ENCODE results near the gene ICAM2. TPM values are rescaled to one million over a fixed set of nuclear protein-coding genes. Genes with fewer than 3 reads are reported as not detected.

Gene ICAM2
- total and polyA plus RNA-seq, 2 donors (not counting 3 experiments of a cell fraction or from before 2014, with no cell fraction given): 586 to 2,377 TPM

- H3K9ac ChIP-seq (replicated peaks; ENCODE audit: extremely low read depth, insufficient read depth, low read length): no peak overlapping the region
- CTCF ChIA-PET: interaction anchor here (2.4 to 7.0 kb wide), 2 partner anchors 9 to 14 kb away, joined by 8 to 50 read pairs; no protein-coding TSS in a partner anchor
Observed at GRCh38 chr17:63960006-63960405, 60.4 kb downstream of the ICAM2 start.

More at GRCh38 chr17:63960006-63960405, 60.4 kb downstream of the ICAM2 start:
- no peaks in the 10 kb centered on the region for H3K9me3 ChIP-seq (replicated peaks; ENCODE audit: control insufficient read depth, insufficient read depth, low read length)
- H3K27ac ChIP-seq (ENCODE audit: insufficient read depth, low read depth, low read length): no peak overlapping the region
- FAIRE-seq: no peak
- POLR2A ChIA-PET: no interaction called here
- no peak for DNase-seq (ENCODE audit: low read depth, low spot score)
- no peak for TF ChIP-seq FOS (IDR thresholded peaks at IDR 0.05; ENCODE audit: borderline replicate concordance, insufficient read depth, low read length)
- TF ChIP-seq POLR2A (IDR thresholded peaks at IDR 0.05; ENCODE audit: low read depth, low read length): no peak
- TF ChIP-seq, protein P1, sequence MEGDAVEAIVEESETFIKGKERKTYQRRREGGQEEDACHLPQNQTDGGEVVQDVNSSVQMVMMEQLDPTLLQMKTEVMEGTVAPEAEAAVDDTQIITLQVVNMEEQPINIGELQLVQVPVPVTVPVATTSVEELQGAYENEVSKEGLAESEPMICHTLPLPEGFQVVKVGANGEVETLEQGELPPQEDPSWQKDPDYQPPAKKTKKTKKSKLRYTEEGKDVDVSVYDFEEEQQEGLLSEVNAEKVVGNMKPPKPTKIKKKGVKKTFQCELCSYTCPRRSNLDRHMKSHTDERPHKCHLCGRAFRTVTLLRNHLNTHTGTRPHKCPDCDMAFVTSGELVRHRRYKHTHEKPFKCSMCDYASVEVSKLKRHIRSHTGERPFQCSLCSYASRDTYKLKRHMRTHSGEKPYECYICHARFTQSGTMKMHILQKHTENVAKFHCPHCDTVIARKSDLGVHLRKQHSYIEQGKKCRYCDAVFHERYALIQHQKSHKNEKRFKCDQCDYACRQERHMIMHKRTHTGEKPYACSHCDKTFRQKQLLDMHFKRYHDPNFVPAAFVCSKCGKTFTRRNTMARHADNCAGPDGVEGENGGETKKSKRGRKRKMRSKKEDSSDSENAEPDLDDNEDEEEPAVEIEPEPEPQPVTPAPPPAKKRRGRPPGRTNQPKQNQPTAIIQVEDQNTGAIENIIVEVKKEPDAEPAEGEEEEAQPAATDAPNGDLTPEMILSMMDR (IDR thresholded peaks at IDR 0.05; ENCODE audit: extremely low read depth in 1 of 2, insufficient read depth in 1 of 2, low read depth in 1 of 2, low read length in 2 of 2): no peak
- no peak for TF ChIP-seq GATA2 (IDR thresholded peaks at IDR 0.05; ENCODE audit: insufficient read depth, insufficient read length, low read depth, low read length)
- TF ChIP-seq MYC (IDR thresholded peaks at IDR 0.05; ENCODE audit: low read depth, low read length): no peak
- TF ChIP-seq EZH2 (IDR thresholded peaks at IDR 0.05; ENCODE audit: borderline replicate concordance, low read depth, low read length, severe bottlenecking): no peak
- TF ChIP-seq JUN (IDR thresholded peaks at IDR 0.05; ENCODE audit: borderline replicate concordance, insufficient read depth, insufficient read length, low read depth): no peak
- TF ChIP-seq, protein P2, sequence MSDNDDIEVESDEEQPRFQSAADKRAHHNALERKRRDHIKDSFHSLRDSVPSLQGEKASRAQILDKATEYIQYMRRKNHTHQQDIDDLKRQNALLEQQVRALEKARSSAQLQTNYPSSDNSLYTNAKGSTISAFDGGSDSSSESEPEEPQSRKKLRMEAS (IDR thresholded peaks at IDR 0.05; ENCODE audit: insufficient read depth, insufficient read length): no peak
- no peak for TF ChIP-seq POLR2AphosphoS5 (IDR thresholded peaks at IDR 0.05; ENCODE audit: insufficient read depth, low read depth, low read length)
- no peak overlapping the region for H3K4me3 ChIP-seq (replicated peaks in 1 of 3; ENCODE audit: insufficient read depth in 1 of 3, low read depth in 1 of 3, low read length in 3 of 3)
- H3K4me1 ChIP-seq (ENCODE audit: control insufficient read depth, extremely low read depth, insufficient read depth, low read length): no peaks in the 10 kb centered on the region
- H2AFZ ChIP-seq (ENCODE audit: low read depth, low read length): no peak overlapping the region
- H3K27me3 ChIP-seq (ENCODE audit: control insufficient read depth in 2 of 2, insufficient read depth in 2 of 2, low read length in 2 of 2): no peaks in the 10 kb centered on the region
- H4K20me1 ChIP-seq (replicated peaks; ENCODE audit: control insufficient read depth, extremely low read depth, insufficient read depth, low read length): no peaks in the 10 kb centered on the region
- no peaks in the 10 kb centered on the region for H3K36me3 ChIP-seq (ENCODE audit: control insufficient read depth in 2 of 2, extremely low read depth in 1 of 2, insufficient read depth in 2 of 2, low read length in 2 of 2)
- dilution Hi-C loops (cut with MboI; ENCODE audit: extremely low pct_ligation_motif_present, low sequenced_read_pairs) (no loop called here), intact Hi-C loops (cut with micrococcal nuclease) (no loop called here)
- BruUV-seq (replicated peaks): no TSS peak
- H3K79me2 ChIP-seq (ENCODE audit: control insufficient read depth, insufficient read depth, low read length): no peaks in the 10 kb centered on the region
- H3K9me1 ChIP-seq (replicated peaks; ENCODE audit: control insufficient read depth, extremely low read depth, insufficient read depth, low read length): no peaks in the 10 kb centered on the region
- no peak overlapping the region for H3K4me2 ChIP-seq (ENCODE audit: insufficient read depth, low read length)
